ENCODE results near the gene SUPT16H.
A peak's percentile ranks its signal among the peaks of the same experiment; 100 is the strongest.
"Not testable (repeated sequence)": the region's sequence is repeated elsewhere in the genome, so short reads cannot be mapped to it uniquely, and the experiment has no call there.

Gene SUPT16H

DNA sequence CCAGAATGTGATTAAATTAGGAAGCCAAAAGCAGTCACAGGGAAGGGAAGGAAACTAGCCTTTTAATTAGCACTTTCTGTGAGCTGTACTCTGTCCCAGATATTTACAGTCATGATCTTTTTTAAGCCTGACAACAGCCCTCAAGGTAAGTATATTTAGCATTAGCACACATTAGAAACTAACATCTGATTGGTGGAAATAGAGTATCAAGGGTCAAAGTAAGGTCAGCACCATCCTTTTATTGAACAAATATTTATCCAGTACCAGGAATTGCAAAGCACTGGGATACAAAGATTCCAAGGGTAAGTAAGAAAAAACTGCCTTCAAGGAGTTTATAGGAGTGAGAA lies 75.7 kb downstream of the SUPT16H start:
- H3K4me1 ChIP-seq, result no peaks in the 10 kb centered on the region
- no peaks in the 10 kb centered on the region for H3K36me3 ChIP-seq (ENCODE audit: control insufficient read depth, insufficient read depth, low read length)
- no peak overlapping the region for H3K9ac ChIP-seq
- no peaks in the 10 kb centered on the region for H3K27me3 ChIP-seq (ENCODE audit: control insufficient read depth, insufficient read depth, low read length)
- no peaks in the 10 kb centered on the region for H3K79me2 ChIP-seq
- H3K4me2 ChIP-seq (ENCODE audit: low read length), result peak overlapping the region; percentile 64
- H2AFZ ChIP-seq, result peak overlapping the region; percentile 94
- H3K9me3 ChIP-seq (ENCODE audit: control insufficient read depth, low read length), result no peaks in the 10 kb centered on the region
- H3K4me3 ChIP-seq (ENCODE audit: low read depth, low read length), result peak overlapping the region; percentile 54
- TF ChIP-seq, protein P1, sequence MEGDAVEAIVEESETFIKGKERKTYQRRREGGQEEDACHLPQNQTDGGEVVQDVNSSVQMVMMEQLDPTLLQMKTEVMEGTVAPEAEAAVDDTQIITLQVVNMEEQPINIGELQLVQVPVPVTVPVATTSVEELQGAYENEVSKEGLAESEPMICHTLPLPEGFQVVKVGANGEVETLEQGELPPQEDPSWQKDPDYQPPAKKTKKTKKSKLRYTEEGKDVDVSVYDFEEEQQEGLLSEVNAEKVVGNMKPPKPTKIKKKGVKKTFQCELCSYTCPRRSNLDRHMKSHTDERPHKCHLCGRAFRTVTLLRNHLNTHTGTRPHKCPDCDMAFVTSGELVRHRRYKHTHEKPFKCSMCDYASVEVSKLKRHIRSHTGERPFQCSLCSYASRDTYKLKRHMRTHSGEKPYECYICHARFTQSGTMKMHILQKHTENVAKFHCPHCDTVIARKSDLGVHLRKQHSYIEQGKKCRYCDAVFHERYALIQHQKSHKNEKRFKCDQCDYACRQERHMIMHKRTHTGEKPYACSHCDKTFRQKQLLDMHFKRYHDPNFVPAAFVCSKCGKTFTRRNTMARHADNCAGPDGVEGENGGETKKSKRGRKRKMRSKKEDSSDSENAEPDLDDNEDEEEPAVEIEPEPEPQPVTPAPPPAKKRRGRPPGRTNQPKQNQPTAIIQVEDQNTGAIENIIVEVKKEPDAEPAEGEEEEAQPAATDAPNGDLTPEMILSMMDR (IDR thresholded peaks at IDR 0.05), result no peak
- H3K27ac ChIP-seq, result peak overlapping the region; percentile 74

DNA sequence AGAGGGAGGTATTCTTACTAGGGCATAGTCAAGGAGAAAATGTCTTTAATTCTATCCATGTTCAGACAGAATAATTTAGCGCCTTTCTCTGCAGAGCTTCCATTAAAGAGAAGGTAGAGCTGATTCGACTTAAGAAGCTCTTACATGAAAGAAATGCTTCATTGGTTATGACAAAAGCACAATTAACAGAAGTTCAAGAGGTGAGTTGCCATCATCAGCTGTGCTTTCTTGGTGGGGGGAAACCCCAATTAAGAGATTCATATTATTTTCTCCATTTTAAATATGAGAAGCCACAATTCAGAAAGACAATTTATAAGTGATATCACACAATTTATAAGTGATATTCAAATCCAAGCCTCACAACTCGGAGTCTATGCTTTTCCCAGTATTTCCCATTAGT lies 76.2 kb downstream of the SUPT16H start:
- no peaks in the 10 kb centered on the region for H3K36me3 ChIP-seq (ENCODE audit: control insufficient read depth, insufficient read depth, low read length)
- peak overlapping the region; percentile 74 for H3K27ac ChIP-seq
- no peak overlapping the region for H3K9ac ChIP-seq
- peak overlapping the region; percentile 94 for H2AFZ ChIP-seq
- TF ChIP-seq, protein P1 (IDR thresholded peaks at IDR 0.05), result no peak
- H3K4me1 ChIP-seq, result no peaks in the 10 kb centered on the region
- no peak overlapping the region for H3K4me2 ChIP-seq (ENCODE audit: low read length)
- H3K9me3 ChIP-seq (ENCODE audit: control insufficient read depth, low read length), result no peaks in the 10 kb centered on the region
- no peak overlapping the region for H3K4me3 ChIP-seq (ENCODE audit: low read depth, low read length)
- H3K27me3 ChIP-seq (ENCODE audit: control insufficient read depth, insufficient read depth, low read length), result no peaks in the 10 kb centered on the region
- H3K79me2 ChIP-seq, result no peaks in the 10 kb centered on the region

DNA sequence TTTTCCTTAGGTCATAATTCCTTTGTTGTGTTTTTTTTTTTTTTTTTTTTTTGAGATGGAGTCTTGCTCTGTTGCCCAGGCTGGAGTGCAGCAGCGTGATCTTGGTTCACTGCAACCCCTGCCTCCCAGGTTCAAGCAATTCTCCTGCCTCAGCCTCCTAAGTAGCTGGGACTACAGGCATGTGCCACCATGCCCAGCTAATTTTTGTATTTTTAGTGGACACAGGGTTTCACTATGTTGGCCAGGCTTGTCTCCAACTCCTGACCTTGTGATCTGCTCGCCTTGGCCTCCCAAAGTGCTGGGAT lies 81.0 kb downstream of the SUPT16H start:
- not testable (repeated sequence) for H2AFZ ChIP-seq; H3K27me3 ChIP-seq (ENCODE audit: control insufficient read depth, insufficient read depth, low read length); H3K9ac ChIP-seq; H3K36me3 ChIP-seq (ENCODE audit: control insufficient read depth, insufficient read depth, low read length); H3K27ac ChIP-seq; H3K4me1 ChIP-seq; H3K4me3 ChIP-seq (ENCODE audit: low read depth, low read length); H3K4me2 ChIP-seq (ENCODE audit: low read length); H3K79me2 ChIP-seq; H3K9me3 ChIP-seq (ENCODE audit: control insufficient read depth, low read length)

DNA sequence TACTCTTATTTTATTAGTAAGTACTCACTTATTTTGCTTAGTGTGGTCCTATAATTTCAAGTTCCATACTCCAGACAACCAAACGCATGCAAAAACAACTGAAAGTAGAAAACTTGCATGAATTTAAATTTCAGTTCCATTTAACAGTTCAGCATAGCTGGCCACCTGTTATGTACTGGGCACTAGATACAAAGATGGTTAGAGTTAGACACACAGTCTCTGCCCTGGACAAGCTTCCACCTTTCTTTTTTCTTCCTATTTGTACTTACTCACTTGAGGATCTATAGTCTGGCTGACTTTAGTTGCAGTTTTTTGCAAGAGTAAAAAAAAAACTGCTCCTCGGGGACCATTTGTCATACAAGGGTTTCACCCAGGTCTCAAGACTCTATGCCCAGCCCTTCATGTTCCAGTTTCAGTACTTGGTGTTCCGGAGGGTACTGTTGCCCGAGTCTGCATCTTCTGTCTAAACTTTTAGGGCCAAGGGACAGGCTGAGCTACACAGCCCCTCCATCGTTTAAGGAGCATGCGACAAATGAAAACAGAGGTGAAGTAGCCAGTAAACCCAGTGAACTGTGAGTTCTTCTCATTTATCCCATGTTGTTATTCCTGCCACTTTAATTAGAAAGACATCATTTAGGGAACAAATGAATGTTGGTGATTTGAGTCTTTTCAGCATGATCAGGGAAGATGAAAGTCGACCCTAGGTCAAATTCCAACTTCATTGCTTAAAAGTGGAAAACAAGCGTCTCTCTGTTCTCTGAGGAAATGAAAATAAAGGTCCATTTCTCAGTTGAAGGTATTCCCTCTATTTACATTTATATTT lies 81.6 kb downstream of the SUPT16H start:
- Histone ChIP-seq H3K4me2 (ENCODE audit: low read length) (no peak overlapping the region), H3K79me2 (no peaks in the 10 kb centered on the region), H3K4me1 (no peaks in the 10 kb centered on the region), H3K27me3 (ENCODE audit: control insufficient read depth, insufficient read depth, low read length) (no peaks in the 10 kb centered on the region), H3K27ac (no peak overlapping the region), H3K4me3 (ENCODE audit: low read depth, low read length) (no peak overlapping the region), H3K9ac (no peak overlapping the region), H2AFZ (no peak overlapping the region), H3K9me3 (ENCODE audit: control insufficient read depth, low read length) (no peaks in the 10 kb centered on the region), H3K36me3 (ENCODE audit: control insufficient read depth, insufficient read depth, low read length) (no peaks in the 10 kb centered on the region)
- TF ChIP-seq, protein P1 (IDR thresholded peaks at IDR 0.05), result no peak
